HG03175 (cell line): Measurements from ENCODE around the gene TXLNB.

ENCODE experiments used
- ATAC-seq: cut with Tn5 transposase; IDR thresholded peaks from one replicate; pipeline ENCODE4 v1.9.1; 2021; ENCODE audit warnings: mild to moderate bottlenecking, moderate library complexity; ENCODE audit not compliant: unreplicated experiment

Gene TXLNB

GRCh38 chr6:139291813-139292619, at the start of gene TXLNB:
Gene TXLNB (minus strand): TSS chr6:139291998. CDS start chr6:139288899, 3,099 bp downstream.
- peak; percentile 81 for ATAC-seq

GRCh38 chr6:139341060-139341459, 49.3 kb upstream of the TXLNB start:
- no peak for ATAC-seq

- ATAC-seq: no peak
These were observed 47.0 kb upstream of the TXLNB start for GRCh38 chr6:139338795-139339194.

GRCh38 chr6:139337830-139338229, 46.0 kb upstream of the TXLNB start:
- no peak for ATAC-seq

GRCh38 chr6:139337001-139337400, 45.2 kb upstream of the TXLNB start:
- no peak for ATAC-seq

GRCh38 chr6:139336488-139336887, 44.7 kb upstream of the TXLNB start:
- peak; percentile 65 for ATAC-seq

- no peak for ATAC-seq
These were observed 43.8 kb upstream of the TXLNB start for GRCh38 chr6:139335447-139336210.

- ATAC-seq: no peak
These were observed 43.1 kb upstream of the TXLNB start for GRCh38 chr6:139334806-139335446.

GRCh38 chr6:139330826-139331500, 39.2 kb upstream of the TXLNB start:
- ATAC-seq: no peak

- ATAC-seq: no peak
These were observed 38.5 kb upstream of the TXLNB start for GRCh38 chr6:139330306-139330705.

- no peak for ATAC-seq
These were observed 37.4 kb upstream of the TXLNB start for GRCh38 chr6:139329224-139329623.

- peak; percentile 48 for ATAC-seq
These were observed 35.2 kb upstream of the TXLNB start for GRCh38 chr6:139327038-139327437.

GRCh38 chr6:139325686-139326085, 33.9 kb upstream of the TXLNB start:
- ATAC-seq: no peak

- ATAC-seq: peak; percentile 54
These were observed 33.3 kb upstream of the TXLNB start for GRCh38 chr6:139325125-139325524.

- ATAC-seq: no peak
These were observed 32.4 kb upstream of the TXLNB start for GRCh38 chr6:139324301-139324555.

GRCh38 chr6:139323511-139324300, 31.9 kb upstream of the TXLNB start:
- peak; percentile 46 for ATAC-seq

- no peak for ATAC-seq
These were observed 28.3 kb upstream of the TXLNB start for GRCh38 chr6:139320081-139320480.

- no peak for ATAC-seq
These were observed 25.0 kb upstream of the TXLNB start for GRCh38 chr6:139316622-139317317.

GRCh38 chr6:139313784-139314545, 22.2 kb upstream of the TXLNB start:
- ATAC-seq: no peak
